Activated T-cell treated with anti-CD3 and anti-CD28 coated beads, Interleukin-2, amount 50 U/mL, for 72 hours (primary cell): ENCODE data around the gene AGFG2. TPM values are rescaled to one million over a fixed set of nuclear protein-coding genes. Genes with fewer than 3 reads are reported as not detected.

Experiments used
- ATAC-seq, 2 donors: fragments of 150-1000 bp; cut with Tn5 transposase; replicated peaks in 1 of 2; 2 replicates each; pipeline ENCODE4 v1.10.0; 2021; ENCODE audit warnings: moderate library complexity in 2 of 2, mild to moderate bottlenecking in 1 of 2
- DNase-seq, 2 donors: peaks; one replicate each; pipeline ENCODE4 v3.0.0; 2021 to 2022; ENCODE audit warnings: mixed read lengths in 1 of 2
- H3K27ac Mint-ChIP-seq: one replicate; pipeline ENCODE4 v1.8.0; 2022; ENCODE audit warnings: mild to moderate bottlenecking, moderate library complexity, mixed read lengths
- H3K27me3 Mint-ChIP-seq: one replicate; pipeline ENCODE4 v1.8.0; 2022; ENCODE audit warnings: low read depth, mixed read lengths
- H3K36me3 Mint-ChIP-seq, 2 donors: one replicate each; pipeline ENCODE4 v1.8.0; 2022; ENCODE audit warnings: mixed read lengths in 2 of 2, mild to moderate bottlenecking in 1 of 2; ENCODE audit not compliant: insufficient read depth in 2 of 2
- H3K4me1 Mint-ChIP-seq: one replicate; pipeline ENCODE4 v1.8.0; 2022; ENCODE audit warnings: low read depth, mixed read lengths
- H3K4me3 Mint-ChIP-seq, 2 donors: one replicate each; pipeline ENCODE4 v1.8.0; 2022; ENCODE audit warnings: mild to moderate bottlenecking in 2 of 2, mixed read lengths in 2 of 2, moderate library complexity in 2 of 2
- H3K9me3 Mint-ChIP-seq, 2 donors: one replicate each; pipeline ENCODE4 v1.8.0; 2022; ENCODE audit warnings: mixed read lengths in 2 of 2
- total RNA-seq, 2 donors: library from RNA; stranded (reverse); gene quantifications; one replicate each; pipeline ENCODE4 v1.2.3, GENCODE V29; 2022

The AGFG2 gene
- total RNA-seq, 2 donors from 2014 or later: 35.5 to 53.7 TPM

DNA sequence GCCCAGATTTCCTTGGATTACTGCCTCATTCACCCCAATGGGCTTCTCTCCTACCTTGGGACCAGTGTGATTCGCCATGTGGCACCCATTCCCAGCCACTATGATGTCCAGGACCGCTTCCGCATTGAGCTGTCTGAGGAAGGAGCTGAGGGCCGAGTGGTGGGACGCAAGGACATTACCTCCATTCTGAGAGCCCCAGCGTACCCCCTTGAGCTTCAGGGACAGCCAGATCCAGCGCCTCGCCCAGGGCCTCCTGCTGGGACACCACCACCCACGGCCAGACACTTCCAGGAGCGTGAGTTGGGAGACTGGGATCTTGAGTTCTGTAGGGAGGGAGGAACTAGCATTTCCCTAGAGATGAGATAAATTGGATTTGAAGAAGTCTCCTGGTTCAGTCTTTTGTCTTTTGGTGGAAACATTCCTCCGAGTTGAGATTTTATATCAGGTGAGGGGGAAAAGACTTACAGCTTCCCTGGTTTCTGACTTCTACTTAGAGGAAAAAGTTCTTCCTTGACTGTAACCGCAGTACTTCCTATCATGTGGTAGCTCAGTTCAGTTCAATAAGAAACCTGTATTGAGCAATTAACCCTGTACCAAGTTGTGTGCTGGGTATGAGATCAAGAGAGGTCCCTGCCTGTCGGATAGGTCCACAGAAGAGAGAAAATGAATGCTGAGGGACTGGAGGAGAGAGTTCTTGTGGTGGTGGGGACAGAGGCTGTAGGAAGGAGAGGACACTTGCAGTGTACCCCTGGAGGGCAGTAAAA, 74.6 kb downstream of the AGFG2 start:
- H3K4me3 Mint-ChIP-seq: peak overlapping the region; percentile 97 to 99
- H3K9me3 Mint-ChIP-seq: no peaks in the 10 kb centered on the region
- ATAC-seq (no peak), DNase-seq (no peak)
- H3K36me3 Mint-ChIP-seq: no peaks in the 10 kb centered on the region
- H3K27ac Mint-ChIP-seq: no peak overlapping the region
- H3K27me3 Mint-ChIP-seq: no peaks in the 10 kb centered on the region
- H3K4me1 Mint-ChIP-seq: peaks cover 19% of the 10 kb centered on the region

DNA sequence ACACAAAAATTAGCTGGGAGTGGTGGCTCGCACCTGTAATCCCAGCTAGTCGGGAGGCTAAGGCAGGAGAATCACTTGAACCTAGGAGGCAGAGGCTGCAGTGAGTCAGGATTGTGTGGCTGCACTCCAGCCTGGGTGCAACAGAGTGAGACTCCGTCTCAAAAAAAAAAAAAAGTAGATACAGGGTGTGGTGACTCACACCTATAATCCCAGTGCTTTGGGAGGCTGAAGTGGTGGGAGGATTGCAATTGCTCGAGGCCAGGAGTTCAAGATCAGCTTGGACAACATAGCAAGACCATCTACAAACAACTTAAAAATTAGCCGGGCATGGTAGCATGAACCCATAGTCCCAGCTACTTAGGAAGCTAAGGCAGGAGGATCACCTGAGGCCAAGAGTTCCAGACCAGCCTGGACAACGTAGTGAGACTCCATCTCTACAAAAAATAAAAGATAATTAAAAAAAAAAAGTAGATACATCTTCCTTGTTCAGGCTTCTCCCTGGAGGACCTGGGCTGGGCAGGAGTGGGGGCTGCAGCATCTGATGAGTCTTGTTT, 75.4 kb downstream of the AGFG2 start:
- ATAC-seq (no peak), DNase-seq (no peak)
- H3K4me3 Mint-ChIP-seq: peak overlapping the region in 1 of 2 donors; percentile 99
- H3K27me3 Mint-ChIP-seq: no peaks in the 10 kb centered on the region
- no peaks in the 10 kb centered on the region for H3K36me3 Mint-ChIP-seq
- peaks cover 19% of the 10 kb centered on the region for H3K4me1 Mint-ChIP-seq
- no peaks in the 10 kb centered on the region for H3K9me3 Mint-ChIP-seq
- no peak overlapping the region for H3K27ac Mint-ChIP-seq

Other genes with a start within 250 kb of the AGFG2 start
- not detected for gene SPDYE3, start 231.5 kb upstream of the AGFG2 start, total RNA-seq
- 10 to 100 TPM; 43.6 to 78.3 TPM for gene PILRB, start 181.1 kb upstream of the AGFG2 start, total RNA-seq
- gene PILRA, start 165.7 kb upstream of the AGFG2 start, total RNA-seq: 10 to 100 TPM in 1 of 2 donors, 1 to 10 TPM in 1; 3.4 to 14.1 TPM
- 1 to 10 TPM; 5.9 to 6.5 TPM for gene ZCWPW1, start 110.5 kb upstream of the AGFG2 start, total RNA-seq
- 10 to 100 TPM; 61.0 to 66.7 TPM for gene MEPCE, start 109.4 kb upstream of the AGFG2 start, total RNA-seq
- gene PPP1R35, start 102.7 kb upstream of the AGFG2 start, total RNA-seq: 10 to 100 TPM; 59.0 to 68.8 TPM
- 1 to 10 TPM; 5.4 to 5.6 TPM for gene SPACDR, start 74.9 kb upstream of the AGFG2 start, total RNA-seq
- gene TSC22D4, start 60.0 kb upstream of the AGFG2 start, total RNA-seq: 100 to 1,000 TPM in 1 of 2 donors, 10 to 100 TPM in 1; 94.9 to 113 TPM
- under 1 TPM; 0.67 to 0.72 TPM for gene NYAP1, start 55.3 kb upstream of the AGFG2 start, total RNA-seq
- 10 to 100 TPM; 21.4 to 23.4 TPM for gene SAP25, start 34.7 kb downstream of the AGFG2 start, total RNA-seq
- 100 to 1,000 TPM; 144 to 154 TPM for gene LRCH4, start 46.9 kb downstream of the AGFG2 start, total RNA-seq
- 1 to 10 TPM; 2.1 to 3.6 TPM for gene FBXO24, start 47.1 kb downstream of the AGFG2 start, total RNA-seq
- 10 to 100 TPM; 12.9 to 13.7 TPM for gene PCOLCE, start 63.2 kb downstream of the AGFG2 start, total RNA-seq
- 10 to 100 TPM; 12.6 to 13.4 TPM for gene MOSPD3, start 73.3 kb downstream of the AGFG2 start, total RNA-seq
- 1 to 10 TPM; 4.7 to 5.8 TPM for gene TFR2, start 102.3 kb downstream of the AGFG2 start, total RNA-seq
- not detected for gene ACTL6B, start 117.2 kb downstream of the AGFG2 start, total RNA-seq
- 100 to 1,000 TPM; 196 to 198 TPM for gene GNB2, start 134.5 kb downstream of the AGFG2 start, total RNA-seq
- gene GIGYF1, start 155.0 kb downstream of the AGFG2 start, total RNA-seq: 10 to 100 TPM; 51.5 to 53.2 TPM
- 10 to 100 TPM; 33.3 to 40.9 TPM for gene POP7, start 166.9 kb downstream of the AGFG2 start, total RNA-seq
- gene EPO, start 181.3 kb downstream of the AGFG2 start, total RNA-seq: under 1 TPM in 1 of 2 donors, not detected in 1; 0.19 TPM
- gene ZAN, start 194.4 kb downstream of the AGFG2 start, total RNA-seq: not detected